ENCODE results near the gene MEIKIN.

DNA sequence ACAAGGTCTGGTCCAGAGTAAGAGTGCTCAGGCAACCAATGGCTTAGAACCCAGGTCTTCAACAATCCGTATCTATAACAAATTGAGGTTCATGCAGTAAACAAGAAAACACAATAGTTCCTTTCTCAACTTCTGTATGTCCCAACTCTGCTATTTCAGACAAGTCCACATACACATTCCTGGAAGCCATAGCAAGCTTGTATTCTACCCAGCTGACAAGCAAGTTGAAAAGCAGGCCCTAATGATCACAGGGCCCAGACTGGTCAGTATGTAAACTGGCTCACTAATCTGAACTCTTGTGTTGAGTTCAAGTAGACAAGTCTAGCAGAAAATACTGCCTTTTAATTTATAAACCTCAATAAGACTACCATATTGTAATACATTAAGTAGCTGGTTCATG lies 175.5 kb downstream of the MEIKIN start:
- TF ChIP-seq, protein P1, sequence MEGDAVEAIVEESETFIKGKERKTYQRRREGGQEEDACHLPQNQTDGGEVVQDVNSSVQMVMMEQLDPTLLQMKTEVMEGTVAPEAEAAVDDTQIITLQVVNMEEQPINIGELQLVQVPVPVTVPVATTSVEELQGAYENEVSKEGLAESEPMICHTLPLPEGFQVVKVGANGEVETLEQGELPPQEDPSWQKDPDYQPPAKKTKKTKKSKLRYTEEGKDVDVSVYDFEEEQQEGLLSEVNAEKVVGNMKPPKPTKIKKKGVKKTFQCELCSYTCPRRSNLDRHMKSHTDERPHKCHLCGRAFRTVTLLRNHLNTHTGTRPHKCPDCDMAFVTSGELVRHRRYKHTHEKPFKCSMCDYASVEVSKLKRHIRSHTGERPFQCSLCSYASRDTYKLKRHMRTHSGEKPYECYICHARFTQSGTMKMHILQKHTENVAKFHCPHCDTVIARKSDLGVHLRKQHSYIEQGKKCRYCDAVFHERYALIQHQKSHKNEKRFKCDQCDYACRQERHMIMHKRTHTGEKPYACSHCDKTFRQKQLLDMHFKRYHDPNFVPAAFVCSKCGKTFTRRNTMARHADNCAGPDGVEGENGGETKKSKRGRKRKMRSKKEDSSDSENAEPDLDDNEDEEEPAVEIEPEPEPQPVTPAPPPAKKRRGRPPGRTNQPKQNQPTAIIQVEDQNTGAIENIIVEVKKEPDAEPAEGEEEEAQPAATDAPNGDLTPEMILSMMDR (IDR thresholded peaks at IDR 0.05; ENCODE audit: low read depth, low read length) = no peak
- no peak for TF ChIP-seq EZH2phosphoT487 (IDR thresholded peaks at IDR 0.05; ENCODE audit: low read depth)
